H1 (cell line): ENCODE results near the gene GLRX. TPM values are rescaled to one million over a fixed set of nuclear protein-coding genes. Genes with fewer than 3 reads are reported as not detected.

Source experiments
- CTCF ChIA-PET: fragments of 300-600 bp; sonication (Branson Sonifier 250); formaldehyde crosslinking; loops from one replicate; lab custom pipeline; 2021; ENCODE audit not compliant: partially characterized antibody; lab: Charles Lee
- POLR2A ChIA-PET: fragments of 300-600 bp; sonication (Branson Sonifier 250); formaldehyde crosslinking; loops from one replicate; lab custom pipeline; 2021; ENCODE audit warnings: inconsistent platforms; ENCODE audit not compliant: partially characterized antibody; lab: Charles Lee
- DNase-seq, 2 experiments: peaks; one replicate each; pipeline versions ENCODE4 v3.0.0 to v3.0.0-alpha.2; 2010 to 2022; ENCODE audit warnings: low spot score in 2 of 2, low read depth in 1 of 2, mixed read lengths in 1 of 2
- FAIRE-seq: peaks from 2 replicates; lab custom pipeline; 2011; peaks lifted over from hg19 to GRCh38; lab: Jason Lieb, UNC
- H2AFZ ChIP-seq: 2 replicates; pipeline ENCODE4 v1.8.1; 2012; ENCODE audit warnings: low read length, inconsistent platforms
- H2AK5ac ChIP-seq: 2 replicates; pipeline ENCODE4 v1.6.1; 2013; ENCODE audit warnings: low read depth, low read length
- H2BK120ac ChIP-seq: replicated peaks from 2 replicates; pipeline ENCODE3; 2013; ENCODE audit warnings: low read depth, low read length, inconsistent platforms
- H2BK12ac ChIP-seq: 2 replicates; pipeline ENCODE4 v1.6.1; 2013; ENCODE audit warnings: low read depth, low read length
- H2BK15ac ChIP-seq: 2 replicates; pipeline ENCODE4 v1.6.1; 2013; ENCODE audit warnings: low read length
- H2BK20ac ChIP-seq: 2 replicates; pipeline ENCODE4 v1.6.1; 2013; ENCODE audit warnings: low read length
- H2BK5ac ChIP-seq: 2 replicates; pipeline ENCODE4 v1.6.1; 2013; ENCODE audit warnings: low read depth, low read length
- H3K14ac ChIP-seq: 2 replicates; pipeline ENCODE4 v1.6.1; 2013; ENCODE audit warnings: inconsistent platforms; ENCODE audit not compliant: insufficient read length
- H3K18ac ChIP-seq: 2 replicates; pipeline ENCODE4 v1.6.1; 2013; ENCODE audit warnings: low read length; ENCODE audit errors: extremely low read depth
- H3K23ac ChIP-seq: 2 replicates; pipeline ENCODE4 v1.6.1; 2013; ENCODE audit warnings: inconsistent platforms; ENCODE audit not compliant: insufficient read length
- H3K23me2 ChIP-seq: 2 replicates; pipeline ENCODE4 v1.6.1; 2013; ENCODE audit warnings: low read depth, low read length
- H3K27ac ChIP-seq: 2 replicates; pipeline ENCODE4 v1.6.1; 2011; ENCODE audit warnings: low read depth, low read length, inconsistent platforms
- H3K27me3 ChIP-seq, 4 experiments: replicated peaks in 1 of 4; 1 replicate in 1 of 4; 2 replicates in 3 of 4; pipeline versions ENCODE4 v1.6.1 to v1.8.1; 2011 to 2013; ENCODE audit warnings: low read length in 3 of 4, mild to moderate bottlenecking in 3 of 4, inconsistent platforms in 2 of 4, mixed read lengths in 2 of 4, moderate library complexity in 1 of 4; ENCODE audit not compliant: control insufficient read depth in 3 of 4, insufficient read depth in 3 of 4; ENCODE audit errors: extremely low read depth in 1 of 4
- H3K36me3 ChIP-seq, 4 experiments: 2 replicates each; pipeline versions ENCODE4 v1.6.1 to v1.8.1; 2011 to 2013; ENCODE audit warnings: mild to moderate bottlenecking in 4 of 4, low read length in 3 of 4, moderate library complexity in 2 of 4, control low read depth in 1 of 4, inconsistent platforms in 1 of 4; ENCODE audit not compliant: insufficient read depth in 4 of 4, control insufficient read depth in 2 of 4
- H3K4ac ChIP-seq: replicated peaks from 2 replicates; pipeline ENCODE3; 2013; ENCODE audit warnings: low read length, low read depth, mixed read lengths, inconsistent platforms; ENCODE audit not compliant: insufficient read length
- H3K4me1 ChIP-seq, 4 experiments: replicated peaks in 1 of 4; 1 replicate in 1 of 4; 2 replicates in 3 of 4; pipeline versions ENCODE4 v1.6.1 to v1.8.1; 2011 to 2013; ENCODE audit warnings: low read length in 3 of 4, inconsistent platforms in 2 of 4, mixed read lengths in 1 of 4; ENCODE audit not compliant: insufficient read depth in 4 of 4, control insufficient read depth in 3 of 4
- H3K4me2 ChIP-seq, 2 experiments: 2 replicates each; pipeline versions ENCODE4 v1.6.1 to v1.8.1; 2011 to 2013; ENCODE audit warnings: low read depth in 2 of 2, low read length in 2 of 2, control low read depth in 1 of 2, inconsistent platforms in 1 of 2, mild to moderate bottlenecking in 1 of 2; ENCODE audit not compliant: insufficient read depth in 1 of 2
- H3K4me3 ChIP-seq, 4 experiments: fragments of 200-600, 300-600 bp in 1 of 4; sonication (generic), shearing (Covaris generic), sonication (Bioruptor Twin) in 1 of 4; 2 replicates each; pipeline versions ENCODE4 v1.5.1 to v1.8.1; 2011 to 2016; ENCODE audit warnings: low read length in 4 of 4, low read depth in 3 of 4, control low read depth in 2 of 4, inconsistent platforms in 2 of 4, mild to moderate bottlenecking in 2 of 4, mixed read lengths in 1 of 4, moderate library complexity in 1 of 4; ENCODE audit not compliant: insufficient read depth in 2 of 4; ENCODE audit errors: extremely low read depth in 1 of 4
- H3K56ac ChIP-seq: replicated peaks from 2 replicates; pipeline ENCODE3; 2013; ENCODE audit warnings: low read depth, mild to moderate bottlenecking, mixed read lengths, low read length, inconsistent platforms; ENCODE audit not compliant: insufficient read length
- H3K79me1 ChIP-seq: 2 replicates; pipeline ENCODE4 v1.6.1; 2013; ENCODE audit warnings: low read depth, low read length, control low read depth
- H3K79me2 ChIP-seq, 2 experiments: 2 replicates each; pipeline versions ENCODE4 v1.6.1 to v1.8.1; 2012 to 2013; ENCODE audit warnings: low read length in 2 of 2, mild to moderate bottlenecking in 2 of 2, inconsistent platforms in 1 of 2; ENCODE audit not compliant: insufficient read depth in 2 of 2, control insufficient read depth in 1 of 2
- H3K9ac ChIP-seq, 4 experiments: replicated peaks in 1 of 4; 1 replicate in 1 of 4; 2 replicates in 3 of 4; pipeline versions ENCODE4 v1.6.1 to v1.8.1; 2011 to 2013; ENCODE audit warnings: low read depth in 3 of 4, low read length in 3 of 4, control low read depth in 2 of 4, mild to moderate bottlenecking in 2 of 4, moderate library complexity in 2 of 4, inconsistent platforms in 1 of 4; ENCODE audit errors: extremely low read depth in 1 of 4
- H3K9me3 ChIP-seq, 2 experiments: 2 replicates each; pipeline versions ENCODE4 v1.6.1 to v1.8.1; 2012 to 2013; ENCODE audit warnings: mild to moderate bottlenecking in 2 of 2, moderate library complexity in 2 of 2, control low read depth in 1 of 2, inconsistent platforms in 1 of 2, low read depth in 1 of 2, low read length in 1 of 2, mixed read lengths in 1 of 2; ENCODE audit not compliant: insufficient read depth in 2 of 2
- H4K20me1 ChIP-seq, 2 experiments: replicated peaks in 1 of 2; 2 replicates each; pipeline versions ENCODE3 to v1.8.1; 2011 to 2013; ENCODE audit warnings: inconsistent platforms in 2 of 2, low read length in 2 of 2, mild to moderate bottlenecking in 1 of 2; ENCODE audit not compliant: insufficient read depth in 2 of 2, control insufficient read depth in 1 of 2
- H4K5ac ChIP-seq: 2 replicates; pipeline ENCODE4 v1.6.1; 2013; ENCODE audit warnings: low read length, low read depth, mixed read lengths, inconsistent platforms; ENCODE audit not compliant: insufficient read length
- H4K8ac ChIP-seq: 2 replicates; pipeline ENCODE4 v1.8.0; 2013; ENCODE audit warnings: mild to moderate bottlenecking, moderate library complexity, low read length, inconsistent platforms; ENCODE audit not compliant: insufficient read depth; ENCODE audit errors: extremely low read depth
- H4K91ac ChIP-seq: replicated peaks from 2 replicates; pipeline ENCODE3; 2013; ENCODE audit warnings: low read length, mixed read lengths, inconsistent platforms; ENCODE audit not compliant: insufficient read length
- CHD7 ChIP-seq: fragments of 300-600 bp; sonication (generic); IDR thresholded peaks from 2 replicates; pipeline ENCODE4 v1.7.1; 2012; ENCODE audit warnings: low read length, moderate library complexity, mild to moderate bottlenecking, inconsistent platforms; ENCODE audit not compliant: insufficient replicate concordance
- SRF ChIP-seq: IDR thresholded peaks from 2 replicates; pipeline ENCODE4 v1.6.1; 2011; ENCODE audit warnings: mild to moderate bottlenecking, low read depth, low read length, moderate library complexity
- polyA plus RNA-seq, 7 experiments: library from polyadenylated mRNA; depleted of rRNA in 3 of 7; stranded (reverse) in 5 of 7; unstranded in 2 of 7; fragments of >200 nt in 5 of 7; fragments of 200-250 nt in 2 of 7; gene quantifications; 1 replicate in 5 of 7; 2 replicates in 1 of 7; 4 replicates in 1 of 7; pipeline versions ENCODE4 v1.2.1 to v1.2.3, GENCODE V29; 2011 to 2013; ENCODE audit warnings: missing spikeins in 2 of 7, mixed read lengths in 2 of 7
- total RNA-seq: library from RNA; stranded (reverse); fragmentation: NEBNext Ultra II Directional; extraction: Animal tissue kit (Norgen Biotek cat#: 25700); gene quantifications from 2 replicates; pipeline ENCODE4 v1.2.1, GENCODE V29; 2021

GLRX gene
- total and polyA plus RNA-seq, 2 of the 8 experiments (the other 6 are each of a cell fraction or from before 2014, with no cell fraction given) = 22.9 to 31.2 TPM

GRCh38 chr5:95798545-95798944, 24.0 kb downstream of the GLRX start:
- Histone ChIP-seq H3K56ac (no peak overlapping the region), H2BK20ac (no peak overlapping the region), H3K18ac (no peak overlapping the region), H2BK15ac (no peak overlapping the region), H3K79me2 (no peaks in the 10 kb centered on the region), H4K5ac (no peak overlapping the region), H3K36me3 (no peaks in the 10 kb centered on the region), H3K4me1 (no peaks in the 10 kb centered on the region), H2BK12ac (no peak overlapping the region), H2BK5ac (no peak overlapping the region), H3K9me3 (no peaks in the 10 kb centered on the region), H3K79me1 (no peaks in the 10 kb centered on the region), H2AFZ (no peak overlapping the region), H3K4me2 (no peak overlapping the region), H3K9ac (no peak overlapping the region), H4K91ac (no peak overlapping the region), H4K20me1 (no peaks in the 10 kb centered on the region), H3K4me3 (no peak overlapping the region), H3K27me3 (no peaks in the 10 kb centered on the region), H2BK120ac (no peak overlapping the region), H3K14ac (no peak overlapping the region), H4K8ac (no peak overlapping the region), H3K27ac (no peak overlapping the region), H3K23me2 (no peaks in the 10 kb centered on the region), H2AK5ac (no peak overlapping the region), H3K23ac (no peak overlapping the region), H3K4ac (no peak overlapping the region)
- ChIA-PET CTCF (no interaction called here), POLR2A (no interaction called here)
- no peak for FAIRE-seq
- DNase-seq = no peak
- no peak for TF ChIP-seq CHD7
- TF ChIP-seq SRF = no peak
